ENCODE results near the gene LACC1. TPM values are rescaled to one million over a fixed set of nuclear protein-coding genes. Genes with fewer than 3 reads are reported as not detected.

LACC1 gene
- total RNA-seq, 1 donor from 2014 or later = 1.7 TPM

DNA sequence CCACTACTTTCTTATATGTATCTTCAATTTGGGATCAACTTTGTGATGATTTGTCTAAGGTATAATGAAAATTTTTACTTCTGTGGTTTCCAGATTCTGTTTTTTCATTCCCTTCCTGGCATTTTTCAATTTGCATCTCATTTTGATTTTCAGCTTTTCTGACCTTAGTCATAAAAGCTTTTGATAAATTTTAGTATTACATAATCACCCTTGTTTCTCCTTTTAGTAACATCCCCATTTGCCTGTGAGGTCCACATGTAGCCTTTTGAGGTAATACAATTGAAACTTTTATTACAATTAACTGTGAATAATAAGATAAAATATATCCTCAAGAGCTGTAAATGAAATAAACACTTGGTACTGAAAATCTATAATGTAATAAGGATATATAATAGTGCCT, 31.2 kb downstream of the LACC1 start:
- H3F3A ChIP-seq (ENCODE audit: low read depth) = no peaks in the 10 kb centered on the region
- H3K79me2 ChIP-seq (ENCODE audit: low read depth) = no peaks in the 10 kb centered on the region
- no peak overlapping the region for H3K9ac ChIP-seq
- H3K4me1 ChIP-seq = peaks cover 9% of the 10 kb centered on the region
- no peak overlapping the region for H3K27ac ChIP-seq
- H3K36me3 Mint-ChIP-seq = no peaks in the 10 kb centered on the region
- no peak overlapping the region for H2AFZ ChIP-seq (replicated peaks)
- DNase-seq (ENCODE audit: low spot score) = no peak
- H3K4me3 Mint-ChIP-seq = no peak overlapping the region
- H3K9me3 ChIP-seq (ENCODE audit: low read depth) = no peaks in the 10 kb centered on the region
- no peak overlapping the region for H3K27ac Mint-ChIP-seq
- no peak overlapping the region for H3K4me3 ChIP-seq
- H3K36me3 ChIP-seq = no peaks in the 10 kb centered on the region
- H3K27me3 Mint-ChIP-seq (ENCODE audit: insufficient read depth, low read depth) = peaks cover 4% of the 10 kb centered on the region
- H3K4me1 Mint-ChIP-seq = peaks cover 30% of the 10 kb centered on the region
- no peak overlapping the region for H3K4me2 ChIP-seq
- H3K27me3 ChIP-seq = no peaks in the 10 kb centered on the region
- H3K9me3 Mint-ChIP-seq = no peaks in the 10 kb centered on the region
- no peak for TF ChIP-seq EZH2 (IDR thresholded peaks at IDR 0.05)
- no peak for TF ChIP-seq EZH2phosphoT487 (IDR thresholded peaks at IDR 0.05)
- TF ChIP-seq, protein P1, sequence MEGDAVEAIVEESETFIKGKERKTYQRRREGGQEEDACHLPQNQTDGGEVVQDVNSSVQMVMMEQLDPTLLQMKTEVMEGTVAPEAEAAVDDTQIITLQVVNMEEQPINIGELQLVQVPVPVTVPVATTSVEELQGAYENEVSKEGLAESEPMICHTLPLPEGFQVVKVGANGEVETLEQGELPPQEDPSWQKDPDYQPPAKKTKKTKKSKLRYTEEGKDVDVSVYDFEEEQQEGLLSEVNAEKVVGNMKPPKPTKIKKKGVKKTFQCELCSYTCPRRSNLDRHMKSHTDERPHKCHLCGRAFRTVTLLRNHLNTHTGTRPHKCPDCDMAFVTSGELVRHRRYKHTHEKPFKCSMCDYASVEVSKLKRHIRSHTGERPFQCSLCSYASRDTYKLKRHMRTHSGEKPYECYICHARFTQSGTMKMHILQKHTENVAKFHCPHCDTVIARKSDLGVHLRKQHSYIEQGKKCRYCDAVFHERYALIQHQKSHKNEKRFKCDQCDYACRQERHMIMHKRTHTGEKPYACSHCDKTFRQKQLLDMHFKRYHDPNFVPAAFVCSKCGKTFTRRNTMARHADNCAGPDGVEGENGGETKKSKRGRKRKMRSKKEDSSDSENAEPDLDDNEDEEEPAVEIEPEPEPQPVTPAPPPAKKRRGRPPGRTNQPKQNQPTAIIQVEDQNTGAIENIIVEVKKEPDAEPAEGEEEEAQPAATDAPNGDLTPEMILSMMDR (IDR thresholded peaks at IDR 0.05) = no peak
- no peaks in the 10 kb centered on the region for H4K20me1 ChIP-seq (ENCODE audit: low read depth)

- H3K4me1 ChIP-seq = peaks cover 9% of the 10 kb centered on the region
- Mint-ChIP-seq H3K27me3 (ENCODE audit: insufficient read depth, low read depth) (peaks cover 4% of the 10 kb centered on the region), H3K4me1 (peaks cover 29% of the 10 kb centered on the region), H3K9me3 (no peaks in the 10 kb centered on the region), H3K36me3 (no peaks in the 10 kb centered on the region), H3K4me3 (no peak overlapping the region), H3K27ac (no peak overlapping the region)
- TF ChIP-seq, protein P1 (IDR thresholded peaks at IDR 0.05) = no peak
- no peak overlapping the region for H3K27ac ChIP-seq
- no peaks in the 10 kb centered on the region for H4K20me1 ChIP-seq (ENCODE audit: low read depth)
- H2AFZ ChIP-seq (replicated peaks) = no peak overlapping the region
- H3K9ac ChIP-seq = no peak overlapping the region
- no peak overlapping the region for H3K4me2 ChIP-seq
- no peak for DNase-seq (ENCODE audit: low spot score)
- no peaks in the 10 kb centered on the region for H3K27me3 ChIP-seq
- no peaks in the 10 kb centered on the region for H3K36me3 ChIP-seq
- H3K9me3 ChIP-seq (ENCODE audit: low read depth) = no peaks in the 10 kb centered on the region
- no peaks in the 10 kb centered on the region for H3F3A ChIP-seq (ENCODE audit: low read depth)
- no peaks in the 10 kb centered on the region for H3K79me2 ChIP-seq (ENCODE audit: low read depth)
- no peak overlapping the region for H3K4me3 ChIP-seq
Measured at GRCh38 chr13:43911278-43911677, 31.6 kb downstream of the LACC1 start.

DNA sequence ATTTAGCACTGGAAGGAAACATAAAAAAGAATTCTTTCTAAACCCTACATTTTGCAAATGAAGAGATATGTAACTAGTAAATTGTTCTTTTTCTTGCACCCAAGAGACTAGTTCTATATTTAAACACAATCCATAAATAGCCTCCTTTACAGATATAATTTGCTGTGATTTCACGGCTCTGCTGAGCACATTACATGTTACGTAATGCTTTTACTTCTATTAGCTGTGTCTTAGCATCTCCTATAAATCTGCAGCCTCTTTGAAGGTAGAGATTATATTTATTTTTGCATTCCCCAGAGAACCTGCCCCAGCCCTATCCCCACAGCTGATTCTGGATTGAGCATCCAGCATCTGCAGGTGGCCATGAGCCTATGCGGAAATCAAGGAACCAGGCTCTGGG, 32.2 kb downstream of the LACC1 start:
- Histone ChIP-seq H3K36me3 (no peaks in the 10 kb centered on the region), H4K20me1 (ENCODE audit: low read depth) (no peaks in the 10 kb centered on the region), H3K79me2 (ENCODE audit: low read depth) (no peaks in the 10 kb centered on the region), H3K4me3 (no peak overlapping the region), H3K4me2 (no peak overlapping the region), H3K27me3 (no peaks in the 10 kb centered on the region), H3K4me1 (peaks cover 9% of the 10 kb centered on the region), H3K27ac (no peak overlapping the region), H3K9me3 (ENCODE audit: low read depth) (no peaks in the 10 kb centered on the region), H2AFZ (replicated peaks) (no peak overlapping the region), H3F3A (ENCODE audit: low read depth) (no peaks in the 10 kb centered on the region), H3K9ac (no peak overlapping the region)
- TF ChIP-seq EZH2phosphoT487 (IDR thresholded peaks at IDR 0.05) (no peak), EZH2 (IDR thresholded peaks at IDR 0.05) (no peak)
- TF ChIP-seq, protein P1 (IDR thresholded peaks at IDR 0.05) = no peak
- Mint-ChIP-seq H3K9me3 (no peaks in the 10 kb centered on the region), H3K36me3 (no peaks in the 10 kb centered on the region), H3K4me3 (no peak overlapping the region), H3K27ac (no peak overlapping the region), H3K4me1 (peaks cover 29% of the 10 kb centered on the region), H3K27me3 (ENCODE audit: insufficient read depth, low read depth) (peaks cover 4% of the 10 kb centered on the region)
- DNase-seq (ENCODE audit: low spot score) = no peak

DNA sequence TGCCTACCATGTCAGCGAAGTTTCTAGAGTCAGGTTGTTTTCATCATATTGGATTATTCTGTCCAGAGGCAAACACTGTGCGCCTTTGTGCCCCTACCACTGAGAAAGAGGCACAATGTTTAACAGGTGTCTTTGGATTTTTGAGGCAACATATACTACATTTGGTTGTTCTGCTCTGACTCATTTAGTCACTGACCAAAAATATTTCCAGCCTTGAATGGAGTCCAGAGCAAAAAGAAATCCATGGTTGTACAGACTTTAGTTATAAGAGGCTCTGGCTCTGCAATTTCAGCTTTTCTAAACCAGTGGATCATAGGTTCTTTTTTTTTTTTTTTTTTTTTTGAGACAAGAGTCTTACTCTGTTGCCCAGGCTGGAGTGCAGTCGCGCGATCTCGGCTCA, 35.7 kb downstream of the LACC1 start:
- no peaks in the 10 kb centered on the region for H3K36me3 ChIP-seq
- no peaks in the 10 kb centered on the region for H3K79me2 ChIP-seq (ENCODE audit: low read depth)

More for the DNA sequence above, 35.7 kb downstream of the LACC1 start:
- no peak for DNase-seq (ENCODE audit: low spot score)
- Histone ChIP-seq H3K4me2 (no peak overlapping the region), H3K27me3 (no peaks in the 10 kb centered on the region), H3K4me3 (no peak overlapping the region), H2AFZ (replicated peaks) (no peak overlapping the region), H3K4me1 (peaks cover 9% of the 10 kb centered on the region), H3K27ac (no peak overlapping the region), H3K9ac (no peak overlapping the region), H4K20me1 (ENCODE audit: low read depth) (no peaks in the 10 kb centered on the region), H3F3A (ENCODE audit: low read depth) (no peaks in the 10 kb centered on the region), H3K9me3 (ENCODE audit: low read depth) (no peaks in the 10 kb centered on the region)
- TF ChIP-seq EZH2phosphoT487 (IDR thresholded peaks at IDR 0.05) (no peak), EZH2 (IDR thresholded peaks at IDR 0.05) (no peak)
- TF ChIP-seq, protein P1 (IDR thresholded peaks at IDR 0.05) = no peak
- no peaks in the 10 kb centered on the region for H3K36me3 Mint-ChIP-seq
- no peaks in the 10 kb centered on the region for H3K9me3 Mint-ChIP-seq
- no peaks in the 10 kb centered on the region for H3K27me3 Mint-ChIP-seq (ENCODE audit: insufficient read depth, low read depth)
- H3K4me3 Mint-ChIP-seq = no peak overlapping the region
- H3K27ac Mint-ChIP-seq = no peak overlapping the region
- H3K4me1 Mint-ChIP-seq = peaks cover 12% of the 10 kb centered on the region

All from neural progenitor cell (in vitro differentiated cells).